HepG2 (cell line): ENCODE data around the gene RHOBTB1. TPM values are rescaled to one million over a fixed set of nuclear protein-coding genes. Genes with fewer than 3 reads are reported as not detected.

Source experiments
- DR1 ChIP-seq: sonication (generic); formaldehyde crosslinking; IDR thresholded peaks from 2 replicates; pipeline ENCODE4 v1.8.0; 2021; ENCODE audit warnings: mild to moderate bottlenecking, missing genetic modification reagents, inconsistent platforms
- EP300 ChIP-seq, 3 experiments: sonication (generic) in 1 of 3; formaldehyde crosslinking in 1 of 3; IDR thresholded peaks; 2 replicates each; pipeline versions ENCODE4 v1.5.1 to v1.6.1; 2011 to 2020; ENCODE audit warnings: low read depth in 2 of 3, low read length in 2 of 3, borderline replicate concordance in 1 of 3, improper control_type of control experiment in 1 of 3, mild to moderate bottlenecking in 1 of 3, missing genetic modification reagents in 1 of 3, moderate library complexity in 1 of 3
- MAF1 ChIP-seq: sonication (generic); formaldehyde crosslinking; IDR thresholded peaks from 2 replicates; pipeline ENCODE4 v1.5.0; 2020; ENCODE audit warnings: missing genetic modification reagents, borderline replicate concordance
- MTF2 ChIP-seq: sonication (generic); formaldehyde crosslinking; IDR thresholded peaks from 2 replicates; pipeline ENCODE4 v1.5.0; 2020; ENCODE audit warnings: missing genetic modification reagents, borderline replicate concordance
- MYNN ChIP-seq: sonication (generic); formaldehyde crosslinking; IDR thresholded peaks from 2 replicates; pipeline ENCODE4 v1.4.0; 2020; ENCODE audit warnings: mild to moderate bottlenecking, low read depth, missing genetic modification reagents
- ZNF230 ChIP-seq: sonication (generic); formaldehyde crosslinking; IDR thresholded peaks from 2 replicates; pipeline ENCODE4 v1.4.0; 2020; ENCODE audit warnings: mild to moderate bottlenecking, missing genetic modification reagents
- ZNF234 ChIP-seq: sonication (generic); formaldehyde crosslinking; conservative IDR thresholded peaks from 2 replicates; pipeline ENCODE4 v1.5.1; 2020; ENCODE audit warnings: mild to moderate bottlenecking, missing genetic modification reagents
- ZNF512B ChIP-seq: sonication (generic); formaldehyde crosslinking; IDR thresholded peaks from 2 replicates; pipeline ENCODE4 v1.5.1; 2020; ENCODE audit warnings: missing genetic modification reagents, mild to moderate bottlenecking, borderline replicate concordance
- ZNF788 ChIP-seq: sonication (generic); formaldehyde crosslinking; IDR thresholded peaks from 2 replicates; pipeline ENCODE4 v1.5.0; 2020; ENCODE audit warnings: mild to moderate bottlenecking, missing genetic modification reagents, borderline replicate concordance
- ZNF839 ChIP-seq: sonication (generic); formaldehyde crosslinking; IDR thresholded peaks from 2 replicates; pipeline ENCODE4 v1.4.0; 2020; ENCODE audit warnings: missing genetic modification reagents, mild to moderate bottlenecking, borderline replicate concordance
- polyA plus RNA-seq, 8 experiments: library from polyadenylated mRNA; depleted of rRNA in 3 of 8; stranded (reverse) in 7 of 8; unstranded in 1 of 8; fragments of >200 nt; fragmentation: Illumina TruSeq in 4 of 8; extraction: Trizol in 4 of 8; gene quantifications; 2 replicates each; pipeline versions ENCODE4 v1.2.1 to v1.2.3, GENCODE V29; 2011 to 2016; ENCODE audit warnings: low read depth in 4 of 8, missing spikeins in 1 of 8, mixed read lengths in 1 of 8; ENCODE audit not compliant: insufficient read depth in 1 of 8
- total RNA-seq, 5 experiments: library from RNA; depleted of rRNA; stranded (reverse); fragments of >200 nt; fragmentation: Illumina TruSeq; extraction: Trizol; gene quantifications; 2 replicates each; pipeline ENCODE4 v1.2.3, GENCODE V29; 2016; ENCODE audit warnings: low read depth in 1 of 5
- TF ChIP-seq, protein P1 (sequence below), 2 experiments: fragments of 450-650 bp in 1 of 2; sonication (generic) in 1 of 2; formaldehyde crosslinking in 1 of 2; IDR thresholded peaks; 2 replicates each; pipeline versions ENCODE4 v1.6.1 to v1.8.0; 2016 to 2022; ENCODE audit warnings: antibody characterized with exemption in 1 of 2, mild to moderate bottlenecking in 1 of 2, missing genetic modification reagents in 1 of 2
- TF ChIP-seq, protein P2 (sequence below): sonication (generic); formaldehyde crosslinking; IDR thresholded peaks from 2 replicates; pipeline ENCODE4 v1.4.0; 2020; ENCODE audit warnings: mild to moderate bottlenecking, missing genetic modification reagents

RHOBTB1 gene
- total and polyA plus RNA-seq, 2 of the 13 experiments (the other 11 are each of a cell fraction or from before 2014, with no cell fraction given) = 18.8 to 59.5 TPM

DNA sequence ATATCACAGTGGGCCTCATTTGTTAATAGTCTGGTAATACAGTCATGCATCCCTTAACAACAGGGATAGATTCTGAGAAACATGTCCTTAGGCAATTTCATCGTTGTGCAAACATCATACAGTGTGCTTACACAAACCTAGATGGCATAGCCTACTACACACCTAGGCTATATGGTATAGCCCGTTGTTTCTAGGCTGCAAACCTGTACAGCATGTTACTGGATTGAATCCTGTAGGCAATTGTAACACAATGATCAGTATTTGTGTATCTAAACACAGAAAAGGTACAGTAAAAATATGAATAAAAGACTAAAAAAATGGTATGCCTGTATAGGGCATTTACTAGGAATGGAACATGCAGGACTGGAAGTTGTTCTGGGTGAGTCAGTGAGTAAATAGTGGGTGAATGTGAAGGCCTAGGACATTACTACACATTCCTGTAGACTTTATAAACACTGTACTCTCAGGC is 12.0 kb upstream of the RHOBTB1 start (continued):
- TF ChIP-seq, protein P1, sequence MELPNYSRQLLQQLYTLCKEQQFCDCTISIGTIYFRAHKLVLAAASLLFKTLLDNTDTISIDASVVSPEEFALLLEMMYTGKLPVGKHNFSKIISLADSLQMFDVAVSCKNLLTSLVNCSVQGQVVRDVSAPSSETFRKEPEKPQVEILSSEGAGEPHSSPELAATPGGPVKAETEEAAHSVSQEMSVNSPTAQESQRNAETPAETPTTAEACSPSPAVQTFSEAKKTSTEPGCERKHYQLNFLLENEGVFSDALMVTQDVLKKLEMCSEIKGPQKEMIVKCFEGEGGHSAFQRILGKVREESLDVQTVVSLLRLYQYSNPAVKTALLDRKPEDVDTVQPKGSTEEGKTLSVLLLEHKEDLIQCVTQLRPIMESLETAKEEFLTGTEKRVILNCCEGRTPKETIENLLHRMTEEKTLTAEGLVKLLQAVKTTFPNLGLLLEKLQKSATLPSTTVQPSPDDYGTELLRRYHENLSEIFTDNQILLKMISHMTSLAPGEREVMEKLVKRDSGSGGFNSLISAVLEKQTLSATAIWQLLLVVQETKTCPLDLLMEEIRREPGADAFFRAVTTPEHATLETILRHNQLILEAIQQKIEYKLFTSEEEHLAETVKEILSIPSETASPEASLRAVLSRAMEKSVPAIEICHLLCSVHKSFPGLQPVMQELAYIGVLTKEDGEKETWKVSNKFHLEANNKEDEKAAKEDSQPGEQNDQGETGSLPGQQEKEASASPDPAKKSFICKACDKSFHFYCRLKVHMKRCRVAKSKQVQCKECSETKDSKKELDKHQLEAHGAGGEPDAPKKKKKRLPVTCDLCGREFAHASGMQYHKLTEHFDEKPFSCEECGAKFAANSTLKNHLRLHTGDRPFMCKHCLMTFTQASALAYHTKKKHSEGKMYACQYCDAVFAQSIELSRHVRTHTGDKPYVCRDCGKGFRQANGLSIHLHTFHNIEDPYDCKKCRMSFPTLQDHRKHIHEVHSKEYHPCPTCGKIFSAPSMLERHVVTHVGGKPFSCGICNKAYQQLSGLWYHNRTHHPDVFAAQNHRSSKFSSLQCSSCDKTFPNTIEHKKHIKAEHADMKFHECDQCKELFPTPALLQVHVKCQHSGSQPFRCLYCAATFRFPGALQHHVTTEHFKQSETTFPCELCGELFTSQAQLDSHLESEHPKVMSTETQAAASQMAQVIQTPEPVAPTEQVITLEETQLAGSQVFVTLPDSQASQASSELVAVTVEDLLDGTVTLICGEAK (IDR thresholded peaks at IDR 0.05) = no peak
- TF ChIP-seq, protein P1 (CRISPR knock-in tag; IDR thresholded peaks at IDR 0.05) = no peak
- TF ChIP-seq MYNN (CRISPR knock-in tag) = no peak
- TF ChIP-seq DR1 = no peak
- no peak for TF ChIP-seq MTF2 (CRISPR knock-in tag)
- TF ChIP-seq EP300 (IDR thresholded peaks at IDR 0.05; ENCODE audit: low read depth in 2 of 2, low read length in 2 of 2) = 0 out of 4 replicates have a peak, but pooled peaks have one; percentile 3 to 15
- TF ChIP-seq EP300 (CRISPR knock-in tag; IDR thresholded peaks at IDR 0.05; ENCODE audit: borderline replicate concordance) = no peak; the same call in 1 of the 2 replicates
- TF ChIP-seq MAF1 (CRISPR knock-in tag) = no peak
- TF ChIP-seq, protein P2, sequence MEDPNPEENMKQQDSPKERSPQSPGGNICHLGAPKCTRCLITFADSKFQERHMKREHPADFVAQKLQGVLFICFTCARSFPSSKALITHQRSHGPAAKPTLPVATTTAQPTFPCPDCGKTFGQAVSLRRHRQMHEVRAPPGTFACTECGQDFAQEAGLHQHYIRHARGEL (CRISPR knock-in tag) = no peak
- TF ChIP-seq ZNF512B (CRISPR knock-in tag) = no peak
- no peak for TF ChIP-seq ZNF839
- TF ChIP-seq ZNF234 (CRISPR knock-in tag) = no peak
- TF ChIP-seq ZNF788 (CRISPR knock-in tag) = no peak
- TF ChIP-seq ZNF230 = no peak
